SK-N-MC (cell line): ENCODE data around the gene G6PC2.
A peak's percentile ranks its signal among the peaks of the same experiment; 100 is the strongest.
"Not testable (repeated sequence)": the region's sequence is repeated elsewhere in the genome, so short reads cannot be mapped to it uniquely, and the experiment has no call there.

Experiments
- DNase-seq: peaks from one replicate; pipeline ENCODE4 v3.0.0-alpha.2; 2011; ENCODE audit warnings: low read depth, low spot score
- H3K27ac ChIP-seq: fragments of 200-600 bp; sonication (generic); 2 replicates; pipeline ENCODE4 v1.5.1; 2016; ENCODE audit warnings: mixed run types
- H3K36me3 ChIP-seq: fragments of 200-600 bp; sonication (generic); 2 replicates; pipeline ENCODE4 v1.6.1; 2017; ENCODE audit warnings: antibody characterized with exemption, low read length, mixed read lengths; ENCODE audit not compliant: insufficient read depth
- H3K4me3 ChIP-seq: fragments of 200-600 bp; sonication (generic); 2 replicates; pipeline ENCODE4 v1.5.1; 2016
- H3K9ac ChIP-seq: fragments of 200-600 bp; sonication (generic); 2 replicates; pipeline ENCODE4 v1.8.0; 2017; ENCODE audit warnings: mixed run types, mixed read lengths; ENCODE audit not compliant: insufficient read length
- H3K9me3 ChIP-seq: fragments of 200-600 bp; sonication (generic); 2 replicates; pipeline ENCODE4 v1.6.1; 2017; ENCODE audit warnings: low read depth, mild to moderate bottlenecking, antibody characterized with exemption, low read length, moderate library complexity, mixed read lengths
- EZH2 ChIP-seq: fragments of 200-600 bp; sonication (generic); IDR thresholded peaks from one replicate; pipeline ENCODE4 v1.6.1; 2017; ENCODE audit warnings: antibody characterized with exemption
- FOXP2 ChIP-seq: optimal IDR thresholded peaks from 2 replicates; pipeline ENCODE3; 2011; ENCODE audit warnings: mild to moderate bottlenecking, moderate library complexity; ENCODE audit not compliant: insufficient read depth; ENCODE audit errors: extremely low read length, control extremely low read depth
- POLR2AphosphoS5 ChIP-seq: IDR thresholded peaks from 2 replicates; pipeline ENCODE4 v1.6.1; 2012; ENCODE audit warnings: mild to moderate bottlenecking, low read depth, low read length, borderline replicate concordance

Gene G6PC2

GRCh38 chr2:168915441-168916330 lies 14.6 kb downstream of the G6PC2 start:
- Histone ChIP-seq H3K27ac (no peak overlapping the region), H3K36me3 (no peaks in the 10 kb centered on the region), H3K9ac (no peak overlapping the region), H3K4me3 (no peak overlapping the region), H3K9me3 (no peaks in the 10 kb centered on the region)
- TF ChIP-seq FOXP2: no peak
- no peak for TF ChIP-seq POLR2AphosphoS5
- no peak for TF ChIP-seq EZH2
- no peak for DNase-seq

- Histone ChIP-seq H3K9me3 (no peaks in the 10 kb centered on the region), H3K9ac (no peak overlapping the region), H3K36me3 (no peaks in the 10 kb centered on the region), H3K27ac (no peak overlapping the region), H3K4me3 (no peak overlapping the region)
- TF ChIP-seq EZH2 (no peak), POLR2AphosphoS5 (no peak), FOXP2 (no peak)
- DNase-seq: no peak
These were observed 15.2 kb downstream of the G6PC2 start for GRCh38 chr2:168916331-168916675.

GRCh38 chr2:168920504-168921157 lies 19.5 kb downstream of the G6PC2 start:
- Histone ChIP-seq H3K9me3 (no peaks in the 10 kb centered on the region), H3K27ac (no peak overlapping the region), H3K36me3 (no peaks in the 10 kb centered on the region), H3K9ac (no peak overlapping the region), H3K4me3 (no peak overlapping the region)
- peak; percentile 18 for DNase-seq
- no peak for TF ChIP-seq POLR2AphosphoS5
- TF ChIP-seq EZH2: no peak
- TF ChIP-seq FOXP2: no peak

GRCh38 chr2:168926621-168927386 lies 25.7 kb downstream of the G6PC2 start:
- no peak overlapping the region for H3K27ac ChIP-seq
- no peak for DNase-seq
- H3K4me3 ChIP-seq: no peak overlapping the region
- no peak for TF ChIP-seq FOXP2
- no peak for TF ChIP-seq POLR2AphosphoS5
- TF ChIP-seq EZH2: no peak
- no peaks in the 10 kb centered on the region for H3K36me3 ChIP-seq
- no peak overlapping the region for H3K9ac ChIP-seq
- no peaks in the 10 kb centered on the region for H3K9me3 ChIP-seq

- H3K9ac ChIP-seq: no peak overlapping the region
- no peak overlapping the region for H3K27ac ChIP-seq
- no peak for DNase-seq
- no peaks in the 10 kb centered on the region for H3K36me3 ChIP-seq
- H3K4me3 ChIP-seq: no peak overlapping the region
- TF ChIP-seq FOXP2: no peak
- no peak for TF ChIP-seq EZH2
- no peak for TF ChIP-seq POLR2AphosphoS5
- H3K9me3 ChIP-seq: no peaks in the 10 kb centered on the region
These were observed 27.2 kb downstream of the G6PC2 start for GRCh38 chr2:168928113-168928831.

- no peaks in the 10 kb centered on the region for H3K9me3 ChIP-seq
- no peak for TF ChIP-seq FOXP2
- no peak for TF ChIP-seq POLR2AphosphoS5
- TF ChIP-seq EZH2: no peak
- no peak overlapping the region for H3K9ac ChIP-seq
- no peak overlapping the region for H3K27ac ChIP-seq
- no peak overlapping the region for H3K4me3 ChIP-seq
- no peaks in the 10 kb centered on the region for H3K36me3 ChIP-seq
- no peak for DNase-seq
These were observed 27.9 kb downstream of the G6PC2 start for GRCh38 chr2:168929031-168929430.

- H3K36me3 ChIP-seq: no peaks in the 10 kb centered on the region
- no peak overlapping the region for H3K9ac ChIP-seq
- no peaks in the 10 kb centered on the region for H3K9me3 ChIP-seq
- no peak for TF ChIP-seq POLR2AphosphoS5
- no peak for TF ChIP-seq EZH2
- no peak overlapping the region for H3K4me3 ChIP-seq
- H3K27ac ChIP-seq: no peak overlapping the region
- DNase-seq: no peak
These were observed 29.2 kb downstream of the G6PC2 start for GRCh38 chr2:168930242-168930641.

GRCh38 chr2:168932174-168932573 lies 31.1 kb downstream of the G6PC2 start:
- not testable (repeated sequence) for H3K9me3 ChIP-seq, H3K9ac ChIP-seq, H3K4me3 ChIP-seq, DNase-seq, H3K36me3 ChIP-seq, H3K27ac ChIP-seq
